ENCODE results near the gene NUMA1. TPM values are rescaled to one million over a fixed set of nuclear protein-coding genes. Genes with fewer than 3 reads are reported as not detected.

The NUMA1 gene
- total and polyA plus RNA-seq, 2 of the 13 experiments (the other 11 are each of a cell fraction or from before 2014, with no cell fraction given), result 57.3 to 60.2 TPM

DNA sequence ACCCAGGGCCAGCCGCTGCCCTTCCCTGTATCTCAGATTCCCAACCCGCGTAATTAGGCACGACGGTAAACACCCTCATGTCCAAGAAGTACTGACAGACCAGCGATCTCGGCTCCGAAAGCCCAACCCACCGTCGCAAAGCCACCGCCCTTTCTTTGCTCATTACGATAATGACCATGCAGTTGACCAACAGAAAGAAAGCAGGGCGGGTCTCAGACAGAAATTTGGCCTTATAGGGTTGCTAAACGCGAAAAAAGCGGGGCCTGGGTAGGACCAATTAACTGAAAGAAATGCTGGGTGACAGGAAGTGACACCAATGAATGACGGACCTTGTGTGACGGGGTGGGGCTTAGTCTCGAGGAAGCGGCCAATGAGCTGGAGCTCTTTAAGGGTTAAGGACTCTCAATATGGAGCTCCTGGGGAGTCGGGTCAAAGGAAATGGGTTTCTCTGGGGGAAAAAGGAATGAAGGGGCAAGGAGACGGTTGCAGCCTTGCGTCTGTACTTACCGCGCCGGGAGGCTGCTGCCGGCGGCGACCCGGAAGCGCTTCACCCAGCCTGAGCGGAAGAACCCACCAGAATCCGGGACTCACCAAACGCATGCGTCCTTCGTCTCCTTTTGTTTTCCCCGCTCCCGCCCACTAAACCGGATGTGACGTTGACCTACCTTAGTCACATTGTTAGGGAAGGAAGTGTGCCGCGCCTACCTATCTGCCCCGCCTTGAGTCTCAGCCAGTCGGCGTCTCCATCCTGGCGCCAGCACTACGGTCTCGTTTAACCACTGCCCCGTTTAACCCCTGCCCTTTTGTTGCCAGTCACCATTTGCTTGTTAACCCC lies 32.0 kb upstream of the NUMA1 start, which contains the start of gene ANAPC15 (continued):
- TF ChIP-seq ZNF629 (CRISPR knock-in tag; conservative IDR thresholded peaks at IDR 0.05), result no peak
- TF ChIP-seq MTF2 (CRISPR knock-in tag; IDR thresholded peaks at IDR 0.05; ENCODE audit: borderline replicate concordance), result no peak
- no peak for TF ChIP-seq ZNF75D (CRISPR knock-in tag; IDR thresholded peaks at IDR 0.05; ENCODE audit: borderline replicate concordance)
- peak; percentile 36; the same call in 1 of the 2 replicates for TF ChIP-seq ARID5B (CRISPR knock-in tag; IDR thresholded peaks at IDR 0.05)
- peak; percentile 47 for TF ChIP-seq YEATS4 (CRISPR knock-in tag; IDR thresholded peaks at IDR 0.05; ENCODE audit: borderline replicate concordance)
- TF ChIP-seq NFYC (CRISPR knock-in tag; IDR thresholded peaks at IDR 0.05), result peak; percentile 89
- 0 out of 2 replicates have a peak, but pooled peaks have one; percentile 64 for TF ChIP-seq PCBP1 (IDR thresholded peaks at IDR 0.05; ENCODE audit: borderline replicate concordance, low read depth, low read length)
- peak; percentile 85; the same call in 1 of the 2 replicates for TF ChIP-seq KDM5A (IDR thresholded peaks at IDR 0.05; ENCODE audit: borderline replicate concordance, low read length)
- no peak for TF ChIP-seq ZBTB44 (CRISPR knock-in tag; IDR thresholded peaks at IDR 0.05)
- TF ChIP-seq, protein P1, sequence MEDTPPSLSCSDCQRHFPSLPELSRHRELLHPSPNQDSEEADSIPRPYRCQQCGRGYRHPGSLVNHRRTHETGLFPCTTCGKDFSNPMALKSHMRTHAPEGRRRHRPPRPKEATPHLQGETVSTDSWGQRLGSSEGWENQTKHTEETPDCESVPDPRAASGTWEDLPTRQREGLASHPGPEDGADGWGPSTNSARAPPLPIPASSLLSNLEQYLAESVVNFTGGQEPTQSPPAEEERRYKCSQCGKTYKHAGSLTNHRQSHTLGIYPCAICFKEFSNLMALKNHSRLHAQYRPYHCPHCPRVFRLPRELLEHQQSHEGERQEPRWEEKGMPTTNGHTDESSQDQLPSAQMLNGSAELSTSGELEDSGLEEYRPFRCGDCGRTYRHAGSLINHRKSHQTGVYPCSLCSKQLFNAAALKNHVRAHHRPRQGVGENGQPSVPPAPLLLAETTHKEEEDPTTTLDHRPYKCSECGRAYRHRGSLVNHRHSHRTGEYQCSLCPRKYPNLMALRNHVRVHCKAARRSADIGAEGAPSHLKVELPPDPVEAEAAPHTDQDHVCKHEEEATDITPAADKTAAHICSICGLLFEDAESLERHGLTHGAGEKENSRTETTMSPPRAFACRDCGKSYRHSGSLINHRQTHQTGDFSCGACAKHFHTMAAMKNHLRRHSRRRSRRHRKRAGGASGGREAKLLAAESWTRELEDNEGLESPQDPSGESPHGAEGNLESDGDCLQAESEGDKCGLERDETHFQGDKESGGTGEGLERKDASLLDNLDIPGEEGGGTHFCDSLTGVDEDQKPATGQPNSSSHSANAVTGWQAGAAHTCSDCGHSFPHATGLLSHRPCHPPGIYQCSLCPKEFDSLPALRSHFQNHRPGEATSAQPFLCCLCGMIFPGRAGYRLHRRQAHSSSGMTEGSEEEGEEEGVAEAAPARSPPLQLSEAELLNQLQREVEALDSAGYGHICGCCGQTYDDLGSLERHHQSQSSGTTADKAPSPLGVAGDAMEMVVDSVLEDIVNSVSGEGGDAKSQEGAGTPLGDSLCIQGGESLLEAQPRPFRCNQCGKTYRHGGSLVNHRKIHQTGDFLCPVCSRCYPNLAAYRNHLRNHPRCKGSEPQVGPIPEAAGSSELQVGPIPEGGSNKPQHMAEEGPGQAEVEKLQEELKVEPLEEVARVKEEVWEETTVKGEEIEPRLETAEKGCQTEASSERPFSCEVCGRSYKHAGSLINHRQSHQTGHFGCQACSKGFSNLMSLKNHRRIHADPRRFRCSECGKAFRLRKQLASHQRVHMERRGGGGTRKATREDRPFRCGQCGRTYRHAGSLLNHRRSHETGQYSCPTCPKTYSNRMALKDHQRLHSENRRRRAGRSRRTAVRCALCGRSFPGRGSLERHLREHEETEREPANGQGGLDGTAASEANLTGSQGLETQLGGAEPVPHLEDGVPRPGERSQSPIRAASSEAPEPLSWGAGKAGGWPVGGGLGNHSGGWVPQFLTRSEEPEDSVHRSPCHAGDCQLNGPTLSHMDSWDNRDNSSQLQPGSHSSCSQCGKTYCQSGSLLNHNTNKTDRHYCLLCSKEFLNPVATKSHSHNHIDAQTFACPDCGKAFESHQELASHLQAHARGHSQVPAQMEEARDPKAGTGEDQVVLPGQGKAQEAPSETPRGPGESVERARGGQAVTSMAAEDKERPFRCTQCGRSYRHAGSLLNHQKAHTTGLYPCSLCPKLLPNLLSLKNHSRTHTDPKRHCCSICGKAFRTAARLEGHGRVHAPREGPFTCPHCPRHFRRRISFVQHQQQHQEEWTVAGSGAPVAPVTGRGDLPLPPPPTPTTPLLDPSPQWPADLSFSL (CRISPR knock-in tag; IDR thresholded peaks at IDR 0.05), result no peak
- peak; percentile 68; the same call in 1 of the 2 replicates for TF ChIP-seq CCDC6 (CRISPR knock-in tag; IDR thresholded peaks at IDR 0.05)
- peak; percentile 70; the same call in 1 of the 2 replicates for TF ChIP-seq ZNF788 (CRISPR knock-in tag; IDR thresholded peaks at IDR 0.05; ENCODE audit: borderline replicate concordance)
- TF ChIP-seq ZNF766 (CRISPR knock-in tag; IDR thresholded peaks at IDR 0.05; ENCODE audit: borderline replicate concordance), result no peak
- peak; percentile 8; the same call in 1 of the 2 replicates for TF ChIP-seq ZNF275 (CRISPR knock-in tag; IDR thresholded peaks at IDR 0.05; ENCODE audit: borderline replicate concordance)
